HG03280 (cell line): ENCODE data around the gene SHROOM1.

Source experiments
- ATAC-seq: cut with Tn5 transposase; IDR thresholded peaks from one replicate; pipeline ENCODE4 v1.9.1; 2021; ENCODE audit warnings: mild to moderate bottlenecking, moderate library complexity; ENCODE audit not compliant: unreplicated experiment

Gene SHROOM1

DNA sequence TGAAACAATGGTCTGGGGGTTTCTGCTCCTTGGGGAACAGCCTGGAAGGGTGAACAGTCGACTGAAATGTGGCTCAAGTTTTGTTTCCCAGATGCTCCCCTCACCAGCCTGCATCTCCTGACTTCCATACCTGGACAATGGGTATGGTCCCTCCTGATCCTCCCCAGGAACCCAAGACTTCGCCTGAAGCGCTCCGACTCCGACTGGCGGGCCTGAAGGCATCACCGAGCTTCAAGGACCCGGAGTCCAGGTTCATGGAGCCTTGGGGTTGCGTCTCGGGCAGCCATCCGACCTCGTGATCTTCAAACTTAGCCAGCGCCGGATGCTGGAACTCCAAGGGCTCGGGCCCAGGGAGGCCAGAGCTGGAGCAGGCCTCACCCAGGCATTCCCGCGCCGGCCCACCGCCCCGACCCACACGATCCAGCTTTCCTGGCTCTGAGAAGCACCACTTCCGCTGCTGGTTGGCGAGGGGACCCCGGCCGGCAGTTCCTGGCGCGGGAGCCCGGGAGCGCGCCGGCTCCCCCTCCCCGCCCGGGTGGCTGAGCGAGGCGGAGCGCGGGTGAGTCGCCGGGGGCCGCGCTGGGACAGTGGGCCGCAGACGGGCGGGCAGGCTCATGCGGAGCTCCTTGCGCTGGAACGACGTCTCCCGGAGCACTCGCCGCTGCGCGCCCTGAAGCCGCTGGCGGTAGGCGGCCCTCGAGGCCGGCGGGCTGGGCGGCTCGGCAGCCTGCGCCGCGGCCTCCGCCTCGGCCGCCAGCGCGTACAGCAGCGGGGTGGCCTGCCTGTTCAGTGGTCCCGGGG is 5.2 kb downstream of the SHROOM1 start:
- no peak for ATAC-seq

DNA sequence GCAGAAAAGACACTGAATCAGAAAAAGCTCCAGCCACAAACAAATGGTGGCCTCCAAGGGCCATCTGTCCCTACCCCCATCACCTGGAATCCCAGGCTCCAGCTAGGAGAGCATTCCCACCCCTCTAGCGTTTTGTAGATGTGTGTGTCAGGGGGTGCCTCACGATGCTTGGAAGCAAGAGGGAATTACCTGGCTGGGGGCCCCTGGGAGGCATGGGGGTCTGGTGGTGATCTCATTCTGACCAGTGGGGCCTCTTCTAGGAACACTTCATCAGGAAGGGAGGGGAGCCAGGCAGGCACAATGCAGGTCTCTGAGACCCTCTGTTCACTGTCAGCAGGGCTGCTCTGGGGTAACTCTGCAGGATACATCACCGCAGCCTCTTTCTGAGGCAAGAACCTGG is 6.0 kb downstream of the SHROOM1 start:
- no peak for ATAC-seq

- ATAC-seq = no peak
Observed at GRCh38 chr5:132823481-132824050, 6.9 kb downstream of the SHROOM1 start.

DNA sequence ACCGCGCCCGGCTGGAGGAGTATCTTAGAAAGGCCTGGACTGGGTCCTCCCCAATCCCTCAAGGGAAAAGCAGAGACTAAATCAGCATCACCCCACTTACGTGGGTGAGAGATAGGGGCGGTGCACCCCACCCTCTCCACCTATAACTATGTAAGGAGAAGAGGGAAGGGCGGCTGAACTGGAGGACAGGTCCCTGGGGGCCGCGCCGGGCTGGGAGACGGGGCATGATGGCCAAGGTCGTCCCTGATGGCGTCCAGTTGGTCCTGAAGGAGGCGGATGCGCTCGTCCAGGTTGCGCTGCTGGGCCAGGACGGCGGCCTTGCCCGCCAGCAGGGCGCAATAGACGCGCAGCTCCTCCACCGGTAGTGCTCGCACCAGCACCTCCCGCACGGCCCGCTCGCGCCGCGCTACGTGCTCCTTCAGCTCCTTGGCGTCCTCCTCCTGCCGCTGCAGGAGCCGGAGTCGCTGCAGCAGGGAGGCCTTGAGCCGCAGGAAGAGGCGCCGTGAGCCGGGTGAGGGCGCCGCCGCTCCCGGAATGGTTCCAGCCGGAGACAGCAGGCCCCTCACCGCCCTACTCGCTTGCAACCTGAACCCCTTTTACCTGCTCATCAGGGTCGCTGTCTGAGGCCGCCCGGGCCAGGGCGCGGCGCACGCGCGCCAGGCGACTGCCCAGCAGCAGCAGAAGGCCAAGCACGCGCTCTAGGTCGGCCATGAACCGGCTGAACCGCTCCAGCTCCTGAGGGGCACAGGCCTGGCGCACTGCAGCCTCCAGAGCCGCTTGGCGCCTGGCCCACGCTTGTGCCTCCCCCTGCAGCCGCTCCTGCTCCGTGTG is 7.6 kb downstream of the SHROOM1 start:
- ATAC-seq = no peak

DNA sequence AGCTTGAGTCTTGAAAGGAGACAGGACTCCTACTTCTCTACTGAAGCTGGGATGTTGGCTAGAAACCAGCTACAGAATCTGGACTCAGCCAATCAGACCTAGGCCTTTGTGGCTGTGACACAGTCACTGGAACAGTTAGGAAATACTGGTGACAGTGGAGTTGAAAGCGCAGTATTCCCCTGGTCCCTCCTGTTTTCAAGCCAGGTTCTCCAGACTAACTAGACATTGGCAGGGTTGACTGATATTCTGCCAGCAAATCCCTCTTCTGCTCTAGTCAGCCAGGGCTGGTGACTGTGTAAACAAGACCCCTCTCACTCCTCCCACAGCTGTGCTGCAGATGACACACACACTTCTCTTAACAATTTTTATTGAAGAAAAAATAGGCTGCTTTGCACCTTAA is 8.7 kb downstream of the SHROOM1 start:
- ATAC-seq = no peak

GRCh38 chr5:132821350-132821749 is 9.1 kb downstream of the SHROOM1 start:
- no peak for ATAC-seq

DNA sequence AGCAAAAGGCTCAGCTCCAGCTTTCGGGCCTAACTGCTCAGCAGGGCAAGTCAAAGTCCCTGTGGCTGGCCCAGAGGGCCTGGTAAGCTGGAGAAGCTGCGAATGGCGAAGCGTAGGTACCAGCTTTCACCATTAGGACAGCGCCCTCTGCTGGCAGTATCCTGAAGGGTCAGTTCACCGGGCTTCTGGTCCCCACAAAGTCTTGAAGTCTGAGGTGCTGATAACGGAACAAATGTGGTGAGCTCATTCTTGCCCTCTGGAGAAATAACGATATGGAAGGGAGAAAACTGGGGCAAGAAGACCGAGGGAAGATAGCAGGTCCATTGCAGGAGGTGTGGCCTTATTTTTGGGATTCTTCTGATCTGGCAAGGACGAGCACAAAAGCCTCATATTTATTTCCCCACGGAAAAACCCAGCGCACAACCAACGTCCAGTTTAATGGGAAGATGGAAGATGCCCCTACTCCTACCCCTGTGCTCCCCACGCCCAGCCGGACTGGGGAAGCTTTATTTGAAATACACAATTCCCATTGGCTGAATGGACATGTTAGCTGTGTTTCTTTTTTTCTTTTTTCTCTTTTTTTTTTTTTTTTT is 10.2 kb downstream of the SHROOM1 start:
- ATAC-seq = peak; percentile 66

DNA sequence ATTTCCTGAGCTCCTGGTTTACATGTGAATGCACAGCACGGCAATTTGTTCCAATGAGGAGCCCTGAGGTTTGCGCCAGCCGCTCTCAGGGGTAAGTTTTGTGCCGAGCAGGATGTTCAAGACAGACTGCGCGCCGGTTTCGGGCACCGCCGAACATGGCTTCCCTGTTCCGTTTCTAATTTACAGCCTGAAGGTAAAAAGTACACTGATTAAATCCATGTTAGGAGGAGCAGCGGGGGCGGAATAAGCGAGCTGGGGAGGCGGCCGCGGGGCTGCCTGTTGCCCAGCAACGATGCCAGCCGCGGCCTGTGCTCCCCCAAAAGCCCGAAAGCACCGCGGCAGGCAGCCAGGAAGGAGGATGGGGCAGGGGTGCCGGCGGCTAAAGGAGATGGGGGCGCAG is 11.0 kb downstream of the SHROOM1 start:
- no peak for ATAC-seq

DNA sequence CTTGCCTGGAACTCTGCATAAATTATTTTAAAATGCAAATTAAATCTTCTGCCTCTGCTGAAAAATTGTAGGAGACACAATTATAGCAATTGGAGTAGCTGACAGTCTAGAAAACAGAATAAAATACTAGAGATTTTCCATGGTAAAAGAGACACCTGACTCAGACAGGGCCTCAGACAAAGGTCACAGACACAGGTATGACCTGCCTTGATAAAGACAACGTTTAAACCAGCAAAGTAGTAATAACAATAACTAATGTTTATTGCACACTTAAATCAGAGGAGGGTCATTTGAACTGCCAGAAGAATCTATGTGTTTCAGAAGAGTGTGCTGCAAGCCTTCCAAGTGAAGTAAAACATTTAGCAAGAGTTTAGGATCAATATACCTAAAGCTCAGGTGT is 13.4 kb downstream of the SHROOM1 start:
- ATAC-seq = no peak

GRCh38 chr5:132816554-132816953 is 13.9 kb downstream of the SHROOM1 start:
- no peak for ATAC-seq

DNA sequence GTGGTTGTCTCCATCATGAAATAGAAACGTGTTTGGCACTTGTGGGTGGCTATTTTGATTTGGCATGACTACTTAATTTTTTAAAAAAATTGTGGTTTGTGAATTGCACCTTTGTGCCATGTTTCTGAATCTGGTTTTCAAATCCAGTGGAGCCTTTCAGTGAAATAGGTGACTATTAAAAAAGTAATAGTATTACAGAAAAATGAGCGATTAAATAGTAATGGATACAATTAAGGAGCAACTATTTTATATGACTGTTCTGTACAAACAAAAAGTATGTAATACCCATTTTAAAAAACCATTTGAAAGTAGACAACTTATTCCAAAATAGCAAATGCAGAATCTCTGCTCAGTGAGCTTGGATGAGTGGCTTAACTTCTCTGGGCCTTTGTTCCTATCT is 14.4 kb downstream of the SHROOM1 start:
- ATAC-seq = no peak

- no peak for ATAC-seq
Observed at GRCh38 chr5:132815454-132815853, 15.0 kb downstream of the SHROOM1 start.

DNA sequence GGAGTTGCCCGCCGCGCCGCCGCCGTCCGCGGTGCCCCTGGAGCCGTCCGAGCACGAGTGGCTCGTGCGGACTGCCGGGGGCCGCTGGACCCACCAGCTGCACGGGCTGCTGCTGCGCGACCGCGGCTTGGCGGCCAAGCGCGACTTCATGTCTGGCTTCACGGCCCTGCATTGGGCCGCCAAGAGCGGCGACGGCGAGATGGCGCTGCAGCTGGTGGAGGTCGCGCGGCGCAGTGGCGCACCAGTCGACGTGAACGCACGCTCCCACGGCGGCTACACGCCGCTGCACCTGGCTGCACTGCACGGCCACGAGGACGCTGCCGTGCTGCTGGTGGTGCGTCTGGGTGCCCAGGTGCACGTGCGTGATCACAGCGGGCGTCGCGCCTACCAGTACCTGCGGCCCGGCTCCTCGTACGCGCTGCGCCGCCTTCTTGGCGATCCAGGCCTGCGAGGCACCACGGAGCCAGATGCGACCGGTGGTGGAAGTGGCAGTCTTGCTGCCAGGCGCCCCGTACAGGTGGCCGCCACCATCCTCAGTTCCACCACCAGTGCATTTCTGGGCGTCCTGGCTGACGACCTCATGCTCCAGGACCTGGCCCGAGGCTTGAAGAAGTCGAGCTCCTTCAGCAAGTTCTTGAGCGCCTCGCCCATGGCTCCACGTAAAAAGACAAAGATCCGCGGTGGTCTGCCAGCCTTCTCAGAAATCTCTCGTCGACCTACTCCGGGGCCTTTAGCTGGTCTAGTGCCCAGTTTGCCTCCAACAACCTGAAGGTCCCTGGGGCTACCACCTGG is 15.7 kb downstream of the SHROOM1 start:
- ATAC-seq = no peak

DNA sequence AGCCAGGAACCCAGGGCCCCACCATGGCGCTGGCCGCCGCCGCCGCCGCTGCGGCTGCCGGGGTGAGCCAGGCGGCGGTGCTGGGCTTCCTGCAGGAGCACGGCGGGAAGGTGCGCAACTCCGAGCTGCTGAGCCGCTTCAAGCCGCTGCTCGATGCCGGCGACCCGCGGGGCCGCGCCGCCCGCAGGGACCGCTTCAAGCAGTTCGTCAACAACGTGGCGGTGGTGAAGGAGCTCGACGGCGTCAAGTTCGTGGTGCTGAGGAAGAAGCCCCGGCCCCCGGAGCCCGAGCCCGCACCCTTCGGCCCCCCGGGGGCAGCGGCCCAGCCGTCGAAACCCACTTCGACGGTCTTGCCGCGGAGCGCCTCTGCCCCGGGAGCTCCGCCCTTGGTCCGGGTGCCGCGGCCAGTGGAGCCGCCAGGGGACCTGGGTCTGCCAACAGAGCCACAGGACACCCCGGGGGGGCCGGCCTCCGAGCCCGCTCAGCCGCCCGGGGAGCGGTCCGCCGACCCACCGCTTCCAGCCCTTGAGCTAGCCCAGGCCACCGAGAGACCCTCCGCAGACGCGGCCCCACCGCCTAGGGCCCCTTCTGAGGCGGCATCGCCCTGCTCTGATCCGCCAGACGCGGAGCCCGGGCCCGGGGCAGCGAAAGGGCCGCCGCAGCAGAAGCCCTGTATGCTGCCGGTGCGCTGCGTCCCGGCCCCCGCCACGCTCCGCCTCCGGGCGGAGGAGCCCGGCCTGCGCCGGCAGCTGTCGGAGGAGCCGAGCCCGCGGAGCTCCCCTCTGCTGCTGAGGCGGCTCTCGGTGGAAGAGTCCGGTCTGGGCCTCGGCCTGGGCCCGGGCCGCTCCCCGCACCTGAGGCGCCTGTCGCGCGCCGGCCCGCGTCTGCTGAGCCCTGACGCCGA is 16.6 kb downstream of the SHROOM1 start:
- ATAC-seq = no peak

DNA sequence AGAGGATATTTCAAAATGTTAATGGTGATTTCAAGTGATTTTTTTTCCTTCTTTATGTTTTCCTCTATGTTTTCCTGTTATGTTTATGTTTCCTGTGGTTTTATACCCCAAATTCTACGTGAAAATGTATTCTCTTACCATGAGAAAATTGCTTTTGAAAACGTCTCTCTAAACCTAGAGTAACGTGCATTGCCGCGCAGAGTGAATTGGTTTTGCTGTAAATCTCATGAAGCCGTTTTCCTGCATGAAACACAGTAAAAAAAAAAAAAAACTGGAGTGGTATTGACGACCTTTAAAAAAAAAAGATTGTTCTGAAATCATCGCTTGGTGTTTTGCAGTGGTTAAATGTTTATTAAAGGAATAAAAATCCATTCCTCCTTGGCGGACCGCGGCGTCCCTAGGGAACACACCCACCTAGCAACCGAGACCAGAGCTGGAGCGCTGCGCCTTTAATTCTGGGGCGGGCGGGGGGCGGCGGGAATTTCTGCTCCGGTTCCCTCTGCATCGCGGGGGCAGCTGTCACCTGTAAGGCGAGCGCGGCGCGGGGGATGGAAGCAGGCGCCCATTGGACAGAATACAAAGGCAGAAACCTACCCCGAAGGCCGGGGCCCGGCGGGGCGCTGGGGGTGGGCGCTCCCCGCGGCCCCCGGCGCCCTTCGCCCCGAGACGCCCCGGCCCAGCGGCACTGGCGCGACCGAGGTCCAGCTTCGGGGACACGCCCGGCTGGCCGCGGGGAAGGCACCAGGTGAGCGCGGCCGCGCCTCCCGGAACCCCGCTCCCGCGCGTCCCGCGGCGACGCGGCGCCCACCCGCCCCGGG is 17.5 kb downstream of the SHROOM1 start, which contains the start of gene SOWAHA:
SOWAHA (plus strand) TSS at position 522 of the 818 bp plus-strand sequence. CDS start 320 bp downstream, outside the sequence.
- no peak for ATAC-seq

DNA sequence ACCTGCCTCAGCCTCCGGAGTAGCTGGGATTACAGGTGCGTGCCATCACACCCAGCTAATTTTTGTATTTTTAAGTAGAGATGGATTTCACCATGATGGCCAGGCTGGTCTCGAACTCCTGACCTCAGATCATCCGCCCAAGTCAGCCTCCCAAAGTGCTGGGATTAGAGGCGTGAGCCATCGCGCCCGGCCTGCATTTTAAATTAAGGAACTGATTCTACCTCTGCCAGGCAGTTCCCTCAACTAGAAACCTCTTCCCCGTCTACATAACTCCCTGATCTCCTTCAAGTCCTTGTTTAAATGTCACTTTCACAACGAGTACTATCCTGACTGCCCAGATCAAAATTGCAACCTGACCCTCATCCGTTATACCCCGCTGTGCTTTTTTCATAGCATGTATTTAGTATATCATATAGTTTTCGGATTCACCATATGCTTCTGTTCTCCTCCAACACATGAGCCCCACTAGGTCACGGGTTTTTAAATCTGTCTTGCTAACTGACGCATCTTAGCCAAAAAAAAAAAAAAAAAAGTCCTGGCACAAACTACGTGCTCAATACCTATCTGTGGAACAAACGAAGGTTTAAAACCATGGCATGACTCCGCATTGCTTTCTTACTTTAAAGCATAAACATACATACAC is 18.2 kb downstream of the SHROOM1 start:
- ATAC-seq = no peak

- ATAC-seq = no peak
Observed at GRCh38 chr5:132810605-132811004, 19.8 kb downstream of the SHROOM1 start.

- no peak for ATAC-seq
Observed at GRCh38 chr5:132808866-132809265, 21.6 kb downstream of the SHROOM1 start.
